ENCODE measurements around the gene PPEF2. TPM values are rescaled to one million over a fixed set of nuclear protein-coding genes. Genes with fewer than 3 reads are reported as not detected.
"Not testable (repeated sequence)": the region's sequence is repeated elsewhere in the genome, so short reads cannot be mapped to it uniquely, and the experiment has no call there.

The PPEF2 gene
- total and polyA plus RNA-seq, 3 experiments from 2014 or later: 0.11 to 0.13 TPM; not detected in 1

DNA sequence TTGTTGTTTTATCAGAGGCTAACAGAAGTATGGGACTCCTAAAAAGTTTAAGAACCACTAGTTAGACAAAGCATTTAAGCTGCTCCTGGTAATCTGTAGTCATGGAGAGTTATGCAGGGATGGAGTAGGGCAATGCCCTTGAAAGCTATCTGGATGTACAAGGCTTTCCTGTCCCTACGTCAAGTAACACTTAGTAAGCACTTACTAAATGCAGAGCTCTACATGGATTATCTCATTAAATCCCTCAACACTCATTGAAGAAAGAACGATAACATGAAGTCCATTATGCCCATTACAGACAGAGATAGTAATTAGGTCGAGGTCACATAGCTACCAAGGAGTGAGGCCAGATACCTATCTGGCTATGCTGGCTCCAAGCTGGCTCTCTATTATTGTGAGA lies 33.2 kb downstream of the PPEF2 start:
- Histone ChIP-seq H3K4me1 (ENCODE audit: insufficient read depth, low read length) (no peaks in the 10 kb centered on the region), H3K9me3 (ENCODE audit: low read length) (no peaks in the 10 kb centered on the region), H3K27ac (ENCODE audit: low read depth, low read length) (no peak overlapping the region), H3K36me3 (ENCODE audit: insufficient read depth, low read length) (no peaks in the 10 kb centered on the region), H3K4me3 (ENCODE audit: low read length) (no peak overlapping the region), H3K27me3 (ENCODE audit: insufficient read depth, low read length, poor library complexity, severe bottlenecking) (no peaks in the 10 kb centered on the region)
- peak overlapping the region in 1 of 8 donors; percentile 10 for H3K27ac Mint-ChIP-seq
- H3K4me3 Mint-ChIP-seq: no peak overlapping the region
- no peaks in the 10 kb centered on the region for H3K36me3 Mint-ChIP-seq
- no peaks in the 10 kb centered on the region for H3K4me1 Mint-ChIP-seq
- peaks cover 0 to 2% of the 10 kb centered on the region in 2 donors for H3K27me3 Mint-ChIP-seq
- POLR2A ChIA-PET: no interaction called here
- CTCF ChIA-PET: interaction anchor here (1.8 kb wide), 1 partner anchor 27 kb away, joined by 5 read pairs; no protein-coding TSS in a partner anchor
- DNase-seq: no peak
- H3K9me3 Mint-ChIP-seq: no peaks in the 10 kb centered on the region

DNA sequence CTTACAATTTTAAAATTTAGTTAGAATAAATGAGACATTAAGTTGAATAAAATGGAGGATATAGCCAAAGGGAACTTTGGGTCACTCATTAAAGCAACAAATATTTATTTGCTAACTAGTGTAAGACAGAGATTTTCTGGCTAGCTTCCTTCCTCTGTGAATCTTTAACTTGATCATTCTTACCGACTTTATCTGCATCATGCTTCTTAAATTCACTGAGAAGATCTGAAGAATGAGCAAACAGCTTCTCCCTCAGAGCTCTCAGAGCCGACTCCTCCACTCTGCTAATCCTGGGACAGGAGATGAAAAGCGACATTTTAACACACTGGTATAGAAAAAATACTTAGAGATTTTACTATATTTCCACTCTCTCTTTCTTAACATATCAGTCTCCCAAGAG lies 35.1 kb downstream of the PPEF2 start:
- CTCF ChIA-PET: interaction anchor here (1.1 kb wide), 1 partner anchor 19 kb away, joined by 3 read pairs; no protein-coding TSS in a partner anchor
- H3K27me3 ChIP-seq (ENCODE audit: insufficient read depth, low read length, poor library complexity, severe bottlenecking): no peaks in the 10 kb centered on the region
- Mint-ChIP-seq H3K9me3 (no peaks in the 10 kb centered on the region), H3K36me3 (peaks cover 0 to 4% (median 0%) of the 10 kb centered on the region in 3 donors), H3K4me3 (no peak overlapping the region), H3K27ac (no peak overlapping the region), H3K27me3 (peaks cover 0 to 6% of the 10 kb centered on the region in 2 donors), H3K4me1 (no peaks in the 10 kb centered on the region)
- H3K27ac ChIP-seq (ENCODE audit: low read depth, low read length): no peak overlapping the region
- no peaks in the 10 kb centered on the region for H3K9me3 ChIP-seq (ENCODE audit: low read length)
- H3K4me1 ChIP-seq (ENCODE audit: insufficient read depth, low read length): no peaks in the 10 kb centered on the region
- no peak for DNase-seq
- POLR2A ChIA-PET: no interaction called here
- no peak overlapping the region for H3K4me3 ChIP-seq (ENCODE audit: low read length)
- no peaks in the 10 kb centered on the region for H3K36me3 ChIP-seq (ENCODE audit: insufficient read depth, low read length)

GRCh38 chr4:75860606-75861005 lies 41.6 kb downstream of the PPEF2 start:
- ChIA-PET CTCF (interaction anchor here (1.4 kb wide), 1 partner anchor 13 kb away, joined by 3 read pairs; no protein-coding TSS in a partner anchor), POLR2A (no interaction called here)
- Histone ChIP-seq H3K9me3 (ENCODE audit: low read length) (no peaks in the 10 kb centered on the region), H3K27me3 (ENCODE audit: insufficient read depth, low read length, poor library complexity, severe bottlenecking) (no peaks in the 10 kb centered on the region), H3K36me3 (ENCODE audit: insufficient read depth, low read length) (no peaks in the 10 kb centered on the region), H3K27ac (ENCODE audit: low read depth, low read length) (no peak overlapping the region), H3K4me3 (ENCODE audit: low read length) (no peak overlapping the region), H3K4me1 (ENCODE audit: insufficient read depth, low read length) (no peaks in the 10 kb centered on the region)
- Mint-ChIP-seq H3K36me3 (peaks cover 0 to 12% (median 0%) of the 10 kb centered on the region in 3 donors), H3K9me3 (peaks cover 0 to 6% (median 0%) of the 10 kb centered on the region in 5 donors), H3K4me1 (no peaks in the 10 kb centered on the region), H3K27me3 (peaks cover 7 to 16% of the 10 kb centered on the region in 2 donors), H3K4me3 (no peak overlapping the region), H3K27ac (no peak overlapping the region)
- DNase-seq: no peak

- H3K4me3 Mint-ChIP-seq: no peak overlapping the region
- H3K9me3 Mint-ChIP-seq: peaks cover 0 to 6% (median 0%) of the 10 kb centered on the region in 5 donors
- POLR2A ChIA-PET: no interaction called here
- no peak overlapping the region for H3K27ac ChIP-seq (ENCODE audit: low read depth, low read length)
- H3K36me3 Mint-ChIP-seq: peaks cover 0 to 12% (median 0%) of the 10 kb centered on the region in 3 donors
- DNase-seq: no peak
- H3K4me3 ChIP-seq (ENCODE audit: low read length): no peak overlapping the region
- H3K27me3 Mint-ChIP-seq: peaks cover 7 to 18% of the 10 kb centered on the region in 2 donors
- peak overlapping the region in 1 of 8 donors; percentile 10 for H3K27ac Mint-ChIP-seq
- no peaks in the 10 kb centered on the region for H3K4me1 ChIP-seq (ENCODE audit: insufficient read depth, low read length)
- no peaks in the 10 kb centered on the region for H3K4me1 Mint-ChIP-seq
- H3K36me3 ChIP-seq (ENCODE audit: insufficient read depth, low read length): no peaks in the 10 kb centered on the region
- CTCF ChIA-PET: no interaction called here
- H3K27me3 ChIP-seq (ENCODE audit: insufficient read depth, low read length, poor library complexity, severe bottlenecking): no peaks in the 10 kb centered on the region
- no peaks in the 10 kb centered on the region for H3K9me3 ChIP-seq (ENCODE audit: low read length)
Observed at GRCh38 chr4:75858721-75859120, 43.5 kb downstream of the PPEF2 start.

- Histone ChIP-seq H3K4me1 (ENCODE audit: insufficient read depth, low read length) (no peaks in the 10 kb centered on the region), H3K36me3 (ENCODE audit: insufficient read depth, low read length) (no peaks in the 10 kb centered on the region), H3K27ac (ENCODE audit: low read depth, low read length) (no peak overlapping the region), H3K9me3 (ENCODE audit: low read length) (no peaks in the 10 kb centered on the region), H3K27me3 (ENCODE audit: insufficient read depth, low read length, poor library complexity, severe bottlenecking) (peaks cover 4% of the 10 kb centered on the region), H3K4me3 (ENCODE audit: low read length) (no peak overlapping the region)
- peaks cover 0 to 4% (median 0%) of the 10 kb centered on the region in 3 donors for H3K36me3 Mint-ChIP-seq
- POLR2A ChIA-PET: no interaction called here
- no peak overlapping the region for H3K27ac Mint-ChIP-seq
- DNase-seq: no peak
- H3K9me3 Mint-ChIP-seq: no peaks in the 10 kb centered on the region
- no peak overlapping the region for H3K4me3 Mint-ChIP-seq
- CTCF ChIA-PET: no interaction called here
- H3K27me3 Mint-ChIP-seq: peaks cover 5 to 28% of the 10 kb centered on the region in 2 donors
- peaks cover 0 to 3% (median 0%) of the 10 kb centered on the region in 3 donors for H3K4me1 Mint-ChIP-seq
Observed at GRCh38 chr4:75849461-75849860, 52.8 kb downstream of the PPEF2 start.

- peaks cover 0 to 3% (median 0%) of the 10 kb centered on the region in 3 donors for H3K4me1 Mint-ChIP-seq
- H3K36me3 ChIP-seq (ENCODE audit: insufficient read depth, low read length): no peaks in the 10 kb centered on the region
- H3K9me3 ChIP-seq (ENCODE audit: low read length): no peaks in the 10 kb centered on the region
- no peak overlapping the region for H3K27ac ChIP-seq (ENCODE audit: low read depth, low read length)
- peaks cover 0 to 4% (median 0%) of the 10 kb centered on the region in 3 donors for H3K36me3 Mint-ChIP-seq
- no peak for DNase-seq
- peaks cover 5 to 27% of the 10 kb centered on the region in 2 donors for H3K27me3 Mint-ChIP-seq
- peaks cover 4% of the 10 kb centered on the region for H3K27me3 ChIP-seq (ENCODE audit: insufficient read depth, low read length, poor library complexity, severe bottlenecking)
- no peak overlapping the region for H3K27ac Mint-ChIP-seq
- H3K9me3 Mint-ChIP-seq: no peaks in the 10 kb centered on the region
- no peak overlapping the region for H3K4me3 ChIP-seq (ENCODE audit: low read length)
- ChIA-PET POLR2A (no interaction called here), CTCF (interaction anchor here (1.0 to 1.4 kb wide), 4 partner anchors 38 to 268 kb away, joined by 3 to 5 read pairs (median 3); no protein-coding TSS in a partner anchor)
- H3K4me1 ChIP-seq (ENCODE audit: insufficient read depth, low read length): no peaks in the 10 kb centered on the region
- no peak overlapping the region for H3K4me3 Mint-ChIP-seq
Observed at GRCh38 chr4:75848891-75849290, 53.4 kb downstream of the PPEF2 start.

- H3K4me3 ChIP-seq (ENCODE audit: low read length); H3K27me3 ChIP-seq (ENCODE audit: insufficient read depth, low read length, poor library complexity, severe bottlenecking); H3K9me3 ChIP-seq (ENCODE audit: low read length); H3K4me1 ChIP-seq (ENCODE audit: insufficient read depth, low read length); H3K9me3 Mint-ChIP-seq; H3K27ac Mint-ChIP-seq; H3K4me1 Mint-ChIP-seq; H3K27ac ChIP-seq (ENCODE audit: low read depth, low read length); H3K4me3 Mint-ChIP-seq; H3K36me3 ChIP-seq (ENCODE audit: insufficient read depth, low read length); POLR2A ChIA-PET; H3K36me3 Mint-ChIP-seq: not testable (repeated sequence)
- peak in 2 of 5 donors; percentile 32 to 38 for DNase-seq
- peaks cover 5 to 23% of the 10 kb centered on the region in 2 donors for H3K27me3 Mint-ChIP-seq
- CTCF ChIA-PET: interaction anchor here (0.8 to 1.7 kb wide), 21 partner anchors 9 to 975 kb away, joined by 3 to 18 read pairs (median 3); no protein-coding TSS in a partner anchor
Observed at GRCh38 chr4:75848171-75848760, 54.0 kb downstream of the PPEF2 start.

DNA sequence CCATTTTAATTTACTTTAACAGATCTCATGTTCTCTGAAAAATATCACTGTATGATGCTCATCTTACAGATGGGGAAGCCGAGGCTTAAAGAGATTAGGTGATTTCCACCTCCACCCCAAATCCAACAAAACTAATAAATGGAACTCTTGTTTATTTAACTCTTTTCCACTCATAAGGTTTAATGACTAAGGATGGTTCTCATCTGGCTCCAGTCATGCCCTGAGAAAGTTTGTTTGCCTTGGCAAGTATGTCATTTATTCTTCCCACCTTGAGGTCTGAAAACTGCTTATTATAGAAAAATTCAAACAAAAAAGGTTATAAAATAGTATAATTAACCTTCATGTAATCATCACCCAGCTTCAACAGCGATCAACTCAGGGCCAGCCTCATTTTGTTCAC lies 56.3 kb downstream of the PPEF2 start:
- Mint-ChIP-seq H3K4me3 (no peak overlapping the region), H3K36me3 (peaks cover 0 to 4% (median 0%) of the 10 kb centered on the region in 3 donors), H3K27ac (peak overlapping the region in 1 of 8 donors; percentile 17), H3K27me3 (peaks cover 5 to 15% of the 10 kb centered on the region in 2 donors), H3K4me1 (peaks cover 0 to 3% (median 0%) of the 10 kb centered on the region in 3 donors), H3K9me3 (no peaks in the 10 kb centered on the region)
- Histone ChIP-seq H3K36me3 (ENCODE audit: insufficient read depth, low read length) (no peaks in the 10 kb centered on the region), H3K4me3 (ENCODE audit: low read length) (no peak overlapping the region), H3K9me3 (ENCODE audit: low read length) (no peaks in the 10 kb centered on the region), H3K27ac (ENCODE audit: low read depth, low read length) (no peak overlapping the region), H3K27me3 (ENCODE audit: insufficient read depth, low read length, poor library complexity, severe bottlenecking) (peaks cover 4% of the 10 kb centered on the region), H3K4me1 (ENCODE audit: insufficient read depth, low read length) (no peaks in the 10 kb centered on the region)
- POLR2A ChIA-PET: no interaction called here
- no peak for DNase-seq
- CTCF ChIA-PET: no interaction called here

Data from CD8-positive, alpha-beta memory T cell (primary cell).